ENCODE data around the gene MAST4. TPM values are rescaled to one million over a fixed set of nuclear protein-coding genes. Genes with fewer than 3 reads are reported as not detected.
"Not testable (repeated sequence)": the region's sequence is repeated elsewhere in the genome, so short reads cannot be mapped to it uniquely, and the experiment has no call there.

Gene MAST4
- total RNA-seq, 1 donor from 2014 or later, result 20.9 TPM

- DNase-seq (ENCODE audit: low spot score), result no peak
Measured at GRCh38 chr5:67118050-67118620, 521.9 kb downstream of the MAST4 start.

- DNase-seq (ENCODE audit: low spot score), result no peak
Measured at GRCh38 chr5:67119010-67119409, 522.8 kb downstream of the MAST4 start.

GRCh38 chr5:67120032-67120431 is 523.8 kb downstream of the MAST4 start:
- DNase-seq (ENCODE audit: low spot score), result no peak

GRCh38 chr5:67123819-67124218 is 527.6 kb downstream of the MAST4 start:
- DNase-seq (ENCODE audit: low spot score), result no peak

GRCh38 chr5:67124556-67124955 is 528.4 kb downstream of the MAST4 start:
- DNase-seq (ENCODE audit: low spot score), result no peak

GRCh38 chr5:67127347-67127895 is 531.2 kb downstream of the MAST4 start:
- DNase-seq (ENCODE audit: low spot score), result not testable (repeated sequence)

- no peak for DNase-seq (ENCODE audit: low spot score)
Measured at GRCh38 chr5:67129768-67130167, 533.6 kb downstream of the MAST4 start.

- no peak for DNase-seq (ENCODE audit: low spot score)
Measured at GRCh38 chr5:67133217-67133616, 537.0 kb downstream of the MAST4 start.

GRCh38 chr5:67133776-67134175 is 537.6 kb downstream of the MAST4 start:
- DNase-seq (ENCODE audit: low spot score), result no peak

- no peak for DNase-seq (ENCODE audit: low spot score)
Measured at GRCh38 chr5:67135381-67135984, 539.3 kb downstream of the MAST4 start.

GRCh38 chr5:67139030-67139429 is 542.8 kb downstream of the MAST4 start:
- DNase-seq (ENCODE audit: low spot score), result no peak

- no peak for DNase-seq (ENCODE audit: low spot score)
Measured at GRCh38 chr5:67140413-67140812, 544.2 kb downstream of the MAST4 start.

GRCh38 chr5:67141644-67142043 is 545.5 kb downstream of the MAST4 start:
- no peak for DNase-seq (ENCODE audit: low spot score)

- no peak for DNase-seq (ENCODE audit: low spot score)
Measured at GRCh38 chr5:67142816-67143215, 546.6 kb downstream of the MAST4 start.

- DNase-seq (ENCODE audit: low spot score), result no peak
Measured at GRCh38 chr5:67143549-67143948, 547.4 kb downstream of the MAST4 start.

- DNase-seq (ENCODE audit: low spot score), result no peak
Measured at GRCh38 chr5:67144183-67144639, 548.0 kb downstream of the MAST4 start.

- DNase-seq (ENCODE audit: low spot score), result peak; percentile 76
Measured at GRCh38 chr5:67146574-67146973, 550.4 kb downstream of the MAST4 start.

- DNase-seq (ENCODE audit: low spot score), result no peak
Measured at GRCh38 chr5:67146981-67147380, 550.8 kb downstream of the MAST4 start.

GRCh38 chr5:67147760-67148159 is 551.6 kb downstream of the MAST4 start:
- no peak for DNase-seq (ENCODE audit: low spot score)

GRCh38 chr5:67149057-67149950 is 553.1 kb downstream of the MAST4 start:
- DNase-seq (ENCODE audit: low spot score), result peak; percentile 59

- DNase-seq (ENCODE audit: low spot score), result peak; percentile 21
Measured at GRCh38 chr5:67149951-67150523, 553.8 kb downstream of the MAST4 start.

- DNase-seq (ENCODE audit: low spot score), result no peak
Measured at GRCh38 chr5:67152400-67152799, 556.2 kb downstream of the MAST4 start.

Measured in umbilical cord (tissue), 2 donors.